Nephron (organoid): Measurements from ENCODE around the gene CELF4.

ENCODE experiments used
- H3K27ac Mint-ChIP-seq, 3 experiments: 2 replicates each; pipeline ENCODE4 v1.8.0; 2020; ENCODE audit warnings: mixed read lengths in 3 of 3, mild to moderate bottlenecking in 2 of 3, moderate library complexity in 1 of 3
- H3K27me3 Mint-ChIP-seq: 2 replicates; pipeline ENCODE4 v1.8.0; 2021; ENCODE audit warnings: low read depth, mild to moderate bottlenecking, moderate library complexity, mixed read lengths
- H3K36me3 Mint-ChIP-seq: 2 replicates; pipeline ENCODE4 v1.8.0; 2020; ENCODE audit warnings: low read depth, mixed read lengths
- H3K4me1 Mint-ChIP-seq: 2 replicates; pipeline ENCODE4 v1.8.0; 2020; ENCODE audit warnings: mixed read lengths
- H3K4me3 Mint-ChIP-seq, 3 experiments: 2 replicates each; pipeline ENCODE4 v1.8.0; 2020; ENCODE audit warnings: mild to moderate bottlenecking in 3 of 3, mixed read lengths in 3 of 3, moderate library complexity in 2 of 3
- H3K9me3 Mint-ChIP-seq: 2 replicates; pipeline ENCODE4 v1.8.0; 2020; ENCODE audit warnings: mixed read lengths
- CTCF ChIP-seq, 3 experiments: fragments of 200-600 bp; sonication (generic); IDR thresholded peaks; one replicate each; pipeline ENCODE4 v1.5.0; 2021; ENCODE audit warnings: antibody characterized with exemption in 3 of 3; ENCODE audit not compliant: unreplicated experiment in 3 of 3

The CELF4 gene

DNA sequence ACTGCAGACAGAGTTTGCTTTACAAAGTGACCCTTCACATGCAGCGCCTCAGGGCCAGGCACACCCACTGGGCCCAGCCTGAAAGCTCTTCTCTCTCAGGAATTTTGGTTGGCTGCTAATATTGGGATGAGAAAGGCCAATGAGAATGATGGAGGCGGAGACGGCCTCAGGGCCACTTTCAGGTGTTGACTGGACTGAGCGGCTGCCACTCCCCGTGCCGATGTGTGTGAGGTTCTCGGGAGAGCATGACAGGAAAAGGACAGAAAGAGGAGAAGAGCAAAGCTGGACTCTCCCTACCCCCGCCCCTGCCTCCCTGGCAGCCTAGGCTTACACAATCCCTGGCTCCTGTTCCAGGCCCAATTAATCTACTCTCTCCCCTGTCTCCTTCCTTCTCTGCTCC lies 155.7 kb downstream of the CELF4 start:
- Mint-ChIP-seq H3K9me3 (no peaks in the 10 kb centered on the region), H3K36me3 (no peaks in the 10 kb centered on the region), H3K4me1 (peaks cover 17% of the 10 kb centered on the region), H3K4me3 (no peak overlapping the region), H3K27me3 (peaks cover 5% of the 10 kb centered on the region), H3K27ac (no peak overlapping the region)
- no peak for TF ChIP-seq CTCF (IDR thresholded peaks at IDR 0.05; ENCODE audit: unreplicated experiment in 3 of 3)

GRCh38 chr18:37408676-37409265 lies 156.8 kb downstream of the CELF4 start:
- Mint-ChIP-seq H3K9me3 (no peaks in the 10 kb centered on the region), H3K27me3 (peaks cover 9% of the 10 kb centered on the region), H3K36me3 (no peaks in the 10 kb centered on the region), H3K27ac (no peak overlapping the region), H3K4me1 (peaks cover 22% of the 10 kb centered on the region), H3K4me3 (no peak overlapping the region)
- TF ChIP-seq CTCF (IDR thresholded peaks at IDR 0.05; ENCODE audit: unreplicated experiment in 3 of 3), result no peak

DNA sequence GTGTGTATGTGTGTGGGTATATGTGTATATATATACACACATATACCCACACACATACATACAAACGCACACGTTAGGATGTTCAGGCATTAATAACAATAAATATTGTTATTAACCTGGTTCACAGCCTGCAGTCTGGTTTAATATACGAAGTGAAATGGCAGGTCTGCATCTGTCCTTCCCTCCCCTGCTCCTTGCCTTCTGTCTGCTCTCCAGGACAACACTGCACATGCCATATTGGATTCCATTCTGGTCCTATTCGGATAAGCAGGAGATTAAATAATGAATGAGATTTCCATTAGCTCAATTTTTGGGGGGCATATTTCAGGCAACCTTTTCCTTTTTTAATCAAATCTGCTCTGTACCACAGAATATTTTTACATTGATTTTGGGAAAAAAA lies 158.0 kb downstream of the CELF4 start:
- no peak overlapping the region for H3K4me3 Mint-ChIP-seq
- no peak for TF ChIP-seq CTCF (IDR thresholded peaks at IDR 0.05; ENCODE audit: unreplicated experiment in 3 of 3)
- peaks cover 34% of the 10 kb centered on the region for H3K4me1 Mint-ChIP-seq
- no peaks in the 10 kb centered on the region for H3K36me3 Mint-ChIP-seq
- H3K9me3 Mint-ChIP-seq, result no peaks in the 10 kb centered on the region
- peaks cover 9% of the 10 kb centered on the region for H3K27me3 Mint-ChIP-seq
- no peak overlapping the region for H3K27ac Mint-ChIP-seq

- Mint-ChIP-seq H3K4me3 (no peak overlapping the region), H3K27me3 (peaks cover 9% of the 10 kb centered on the region), H3K4me1 (peaks cover 39% of the 10 kb centered on the region), H3K9me3 (no peaks in the 10 kb centered on the region), H3K36me3 (no peaks in the 10 kb centered on the region), H3K27ac (peak overlapping the region; percentile 53 to 74 (median 58))
- TF ChIP-seq CTCF (IDR thresholded peaks at IDR 0.05; ENCODE audit: unreplicated experiment in 3 of 3), result no peak
Observed at GRCh38 chr18:37405772-37406171, 159.8 kb downstream of the CELF4 start.

- H3K9me3 Mint-ChIP-seq, result no peaks in the 10 kb centered on the region
- peaks cover 39% of the 10 kb centered on the region for H3K4me1 Mint-ChIP-seq
- no peaks in the 10 kb centered on the region for H3K36me3 Mint-ChIP-seq
- H3K27ac Mint-ChIP-seq, result peak overlapping the region; percentile 53 to 74 (median 68)
- peaks cover 9% of the 10 kb centered on the region for H3K27me3 Mint-ChIP-seq
- H3K4me3 Mint-ChIP-seq, result no peak overlapping the region
- TF ChIP-seq CTCF (IDR thresholded peaks at IDR 0.05; ENCODE audit: unreplicated experiment in 3 of 3), result no peak
Observed at GRCh38 chr18:37405229-37405628, 160.4 kb downstream of the CELF4 start.

DNA sequence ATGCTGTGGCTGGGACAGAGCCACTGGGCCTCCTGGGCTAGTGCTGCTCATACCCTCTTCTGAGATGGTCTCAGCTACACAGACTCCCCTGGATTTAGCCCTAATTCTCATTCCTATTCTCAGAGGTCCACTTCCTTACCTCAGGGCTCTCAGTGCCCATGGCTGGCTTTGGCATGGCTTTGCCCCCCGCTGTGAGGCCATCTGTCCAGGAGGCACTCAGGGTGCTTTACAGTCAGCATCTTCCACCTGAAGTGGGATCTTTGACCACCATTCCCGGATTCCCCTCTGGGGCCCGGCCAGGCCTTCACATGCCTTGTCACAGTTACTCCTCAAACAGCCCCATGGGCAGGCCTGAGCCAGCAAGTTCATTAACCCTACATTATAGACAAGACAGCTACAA lies 161.8 kb downstream of the CELF4 start:
- no peaks in the 10 kb centered on the region for H3K36me3 Mint-ChIP-seq

More for the DNA sequence above, 161.8 kb downstream of the CELF4 start:
- Mint-ChIP-seq H3K4me1 (peaks cover 46% of the 10 kb centered on the region), H3K27ac (no peak overlapping the region), H3K4me3 (no peak overlapping the region), H3K9me3 (no peaks in the 10 kb centered on the region), H3K27me3 (peaks cover 10% of the 10 kb centered on the region)
- no peak for TF ChIP-seq CTCF (IDR thresholded peaks at IDR 0.05; ENCODE audit: unreplicated experiment in 3 of 3)
